ENCODE measurements around the gene CACNA1I. TPM values are rescaled to one million over a fixed set of nuclear protein-coding genes. Genes with fewer than 3 reads are reported as not detected.

Gene CACNA1I
- total and polyA plus RNA-seq, 2 donors (not counting 1 experiment from before 2014, with no cell fraction given): under 0.01 to 0.01 TPM

DNA sequence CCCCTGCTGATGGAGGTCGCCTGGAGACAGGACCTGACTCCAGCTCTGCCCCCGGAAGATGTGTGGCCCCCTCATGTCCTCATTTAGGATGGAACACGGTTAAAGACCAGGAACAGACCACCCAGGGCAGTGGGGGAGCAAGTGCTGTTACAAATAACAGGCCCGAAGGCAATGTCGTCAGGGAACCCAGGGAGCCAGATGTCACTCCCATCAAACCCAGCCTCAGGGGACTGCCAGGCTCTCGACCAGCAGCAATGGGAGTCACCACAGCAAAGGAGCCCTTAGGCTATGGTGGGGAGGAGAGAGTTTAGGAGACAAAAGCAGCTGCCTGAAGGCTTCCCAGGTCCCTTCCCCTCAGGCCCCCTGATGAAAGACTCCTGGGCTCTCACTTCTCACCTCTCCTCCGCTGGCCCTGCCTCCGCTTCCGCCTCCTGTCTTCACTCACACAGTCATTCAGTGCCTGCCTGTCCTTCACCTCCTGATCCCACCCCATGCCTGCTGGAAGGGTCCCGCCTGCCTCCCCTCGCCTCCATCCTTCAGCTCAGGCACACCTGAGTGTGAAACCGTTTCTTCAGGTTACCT is 42.4 kb upstream of the CACNA1I start:
- H3K27me3 ChIP-seq (ENCODE audit: control insufficient read depth, insufficient read depth, low read length): no peaks in the 10 kb centered on the region
- TF ChIP-seq, protein P1, sequence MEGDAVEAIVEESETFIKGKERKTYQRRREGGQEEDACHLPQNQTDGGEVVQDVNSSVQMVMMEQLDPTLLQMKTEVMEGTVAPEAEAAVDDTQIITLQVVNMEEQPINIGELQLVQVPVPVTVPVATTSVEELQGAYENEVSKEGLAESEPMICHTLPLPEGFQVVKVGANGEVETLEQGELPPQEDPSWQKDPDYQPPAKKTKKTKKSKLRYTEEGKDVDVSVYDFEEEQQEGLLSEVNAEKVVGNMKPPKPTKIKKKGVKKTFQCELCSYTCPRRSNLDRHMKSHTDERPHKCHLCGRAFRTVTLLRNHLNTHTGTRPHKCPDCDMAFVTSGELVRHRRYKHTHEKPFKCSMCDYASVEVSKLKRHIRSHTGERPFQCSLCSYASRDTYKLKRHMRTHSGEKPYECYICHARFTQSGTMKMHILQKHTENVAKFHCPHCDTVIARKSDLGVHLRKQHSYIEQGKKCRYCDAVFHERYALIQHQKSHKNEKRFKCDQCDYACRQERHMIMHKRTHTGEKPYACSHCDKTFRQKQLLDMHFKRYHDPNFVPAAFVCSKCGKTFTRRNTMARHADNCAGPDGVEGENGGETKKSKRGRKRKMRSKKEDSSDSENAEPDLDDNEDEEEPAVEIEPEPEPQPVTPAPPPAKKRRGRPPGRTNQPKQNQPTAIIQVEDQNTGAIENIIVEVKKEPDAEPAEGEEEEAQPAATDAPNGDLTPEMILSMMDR (conservative IDR thresholded peaks at IDR 0.05 in 1 of 2, IDR thresholded peaks at IDR 0.05 in 1 of 2; ENCODE audit: low read depth in 1 of 2, low read length in 2 of 2): no peak
- H3K4me1 ChIP-seq (ENCODE audit: control insufficient read depth, extremely low read depth, insufficient read depth, low read length): peaks cover 19% of the 10 kb centered on the region
- no peaks in the 10 kb centered on the region for H3K9me3 ChIP-seq (ENCODE audit: control insufficient read depth, insufficient read depth, low read depth, low read length)
- no peak overlapping the region for H3K4me3 ChIP-seq (replicated peaks in 1 of 4; ENCODE audit: control extremely low read depth in 1 of 4, insufficient read depth in 1 of 4, low read depth in 3 of 4, low read length in 4 of 4)
- H3K27ac ChIP-seq (ENCODE audit: insufficient read depth, low read length): no peak overlapping the region
- no peak overlapping the region for H2AFZ ChIP-seq (ENCODE audit: low read length)
- no peak overlapping the region for H3K9ac ChIP-seq (ENCODE audit: insufficient read depth, low read length)
- H4K20me1 ChIP-seq (ENCODE audit: control insufficient read depth, extremely low read depth, insufficient read depth, low read length): no peaks in the 10 kb centered on the region
- H3K79me2 ChIP-seq (ENCODE audit: control insufficient read depth, insufficient read depth, low read length): peaks cover 47% of the 10 kb centered on the region
- no peak for DNase-seq (ENCODE audit: low read depth in 2 of 2)
- H3K4me2 ChIP-seq (ENCODE audit: extremely low read depth, insufficient read depth, low read length): no peak overlapping the region
- peaks cover 27% of the 10 kb centered on the region for H3K36me3 ChIP-seq (ENCODE audit: control insufficient read depth, insufficient read depth, low read length)

DNA sequence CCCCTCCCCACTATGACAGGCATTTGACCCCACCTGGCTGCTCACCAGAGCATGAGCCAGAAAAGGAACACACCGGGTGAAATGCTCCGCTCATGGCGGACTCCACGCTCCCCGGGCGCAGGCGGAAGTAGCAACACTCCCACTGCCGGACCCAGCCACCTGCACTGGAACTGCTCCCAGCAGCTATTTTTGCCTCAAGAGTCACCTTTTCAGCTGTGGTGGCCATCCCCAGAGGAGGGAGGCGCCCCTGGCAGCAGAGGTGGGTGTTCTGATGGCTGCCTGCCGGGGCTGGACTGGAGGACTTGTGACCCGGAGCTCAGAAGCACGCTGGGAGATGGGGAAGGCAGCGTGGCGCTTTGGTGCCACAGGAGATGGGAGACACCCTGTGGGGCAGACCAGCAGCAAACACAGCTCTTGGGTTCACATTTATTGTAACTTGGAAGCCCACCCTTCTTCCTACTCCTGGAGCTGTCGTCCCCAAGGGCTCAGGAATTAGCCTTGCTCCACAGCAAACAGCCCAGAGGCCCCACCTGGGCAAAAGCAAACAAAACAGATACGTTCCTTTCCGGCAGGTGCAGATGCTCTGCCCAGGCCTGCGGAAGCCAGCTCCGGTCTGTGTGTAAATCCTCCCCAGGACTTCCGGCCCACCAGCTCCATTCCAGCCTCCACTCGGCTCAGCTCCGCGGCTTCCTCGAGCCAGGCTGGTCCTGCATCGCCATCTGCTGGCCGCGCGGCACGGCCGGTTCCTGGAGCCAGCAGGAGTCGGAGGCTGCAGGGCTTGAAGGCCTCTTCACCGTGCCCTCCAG is 41.7 kb upstream of the CACNA1I start:
- peaks cover 19% of the 10 kb centered on the region for H3K4me1 ChIP-seq (ENCODE audit: control insufficient read depth, extremely low read depth, insufficient read depth, low read length)
- H3K4me2 ChIP-seq (ENCODE audit: extremely low read depth, insufficient read depth, low read length): peak overlapping the region; percentile 32
- H3K79me2 ChIP-seq (ENCODE audit: control insufficient read depth, insufficient read depth, low read length): peaks cover 44% of the 10 kb centered on the region
- peak overlapping the region in 1 of 4 experiments; percentile 2 for H3K4me3 ChIP-seq (replicated peaks in 1 of 4; ENCODE audit: control extremely low read depth in 1 of 4, insufficient read depth in 1 of 4, low read depth in 3 of 4, low read length in 4 of 4)
- no peak for TF ChIP-seq EZH2 (IDR thresholded peaks at IDR 0.05; ENCODE audit: low read length, missing control alignments)
- TF ChIP-seq, protein P1 (conservative IDR thresholded peaks at IDR 0.05 in 1 of 2, IDR thresholded peaks at IDR 0.05 in 1 of 2; ENCODE audit: low read depth in 1 of 2, low read length in 2 of 2): peak; percentile 93 to 94
- H3K9ac ChIP-seq (ENCODE audit: insufficient read depth, low read length): no peak overlapping the region
- H2AFZ ChIP-seq (ENCODE audit: low read length): no peak overlapping the region
- peaks cover 24% of the 10 kb centered on the region for H3K36me3 ChIP-seq (ENCODE audit: control insufficient read depth, insufficient read depth, low read length)
- H4K20me1 ChIP-seq (ENCODE audit: control insufficient read depth, extremely low read depth, insufficient read depth, low read length): no peaks in the 10 kb centered on the region
- H3K27ac ChIP-seq (ENCODE audit: insufficient read depth, low read length): peak overlapping the region; percentile 6
- peak; percentile 92 to 94 for DNase-seq (ENCODE audit: low read depth in 2 of 2)
- H3K9me3 ChIP-seq (ENCODE audit: control insufficient read depth, insufficient read depth, low read depth, low read length): no peaks in the 10 kb centered on the region
- H3K27me3 ChIP-seq (ENCODE audit: control insufficient read depth, insufficient read depth, low read length): no peaks in the 10 kb centered on the region

DNA sequence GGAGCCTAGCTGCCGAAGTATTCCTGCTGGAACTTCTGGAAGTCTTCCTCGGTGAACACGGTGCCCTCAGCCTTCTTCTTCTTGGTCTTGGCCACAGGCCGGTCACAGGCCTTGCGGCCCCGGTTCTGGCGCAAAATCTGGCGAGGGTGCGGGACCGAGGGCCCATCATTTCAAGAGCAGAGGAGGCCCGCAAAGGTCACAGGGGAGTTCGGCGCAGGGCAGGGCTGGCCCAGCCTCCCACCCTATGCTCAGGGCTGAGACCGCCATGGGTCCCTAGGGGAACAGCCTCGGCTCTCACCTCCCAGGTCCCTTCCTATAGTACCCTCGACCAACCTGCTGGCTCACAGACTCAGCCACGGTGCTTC is 41.1 kb upstream of the CACNA1I start:
- Histone ChIP-seq H3K9me3 (ENCODE audit: control insufficient read depth, insufficient read depth, low read depth, low read length) (no peaks in the 10 kb centered on the region), H3K4me1 (ENCODE audit: control insufficient read depth, extremely low read depth, insufficient read depth, low read length) (peaks cover 17% of the 10 kb centered on the region), H3K9ac (ENCODE audit: insufficient read depth, low read length) (no peak overlapping the region), H3K27ac (ENCODE audit: insufficient read depth, low read length) (no peak overlapping the region), H3K27me3 (ENCODE audit: control insufficient read depth, insufficient read depth, low read length) (no peaks in the 10 kb centered on the region), H3K79me2 (ENCODE audit: control insufficient read depth, insufficient read depth, low read length) (peaks cover 38% of the 10 kb centered on the region), H3K4me2 (ENCODE audit: extremely low read depth, insufficient read depth, low read length) (no peak overlapping the region), H3K4me3 (replicated peaks in 1 of 4; ENCODE audit: control extremely low read depth in 1 of 4, insufficient read depth in 1 of 4, low read depth in 3 of 4, low read length in 4 of 4) (no peak overlapping the region), H2AFZ (ENCODE audit: low read length) (no peak overlapping the region), H3K36me3 (ENCODE audit: control insufficient read depth, insufficient read depth, low read length) (peaks cover 19% of the 10 kb centered on the region), H4K20me1 (ENCODE audit: control insufficient read depth, extremely low read depth, insufficient read depth, low read length) (no peaks in the 10 kb centered on the region)
- no peak for DNase-seq (ENCODE audit: low read depth in 2 of 2)
- TF ChIP-seq, protein P1 (conservative IDR thresholded peaks at IDR 0.05 in 1 of 2, IDR thresholded peaks at IDR 0.05 in 1 of 2; ENCODE audit: low read depth in 1 of 2, low read length in 2 of 2): no peak
- TF ChIP-seq EZH2 (IDR thresholded peaks at IDR 0.05; ENCODE audit: low read length, missing control alignments): no peak
